Caco-2 (cell line): Measurements from ENCODE around the gene ANO8. TPM values are rescaled to one million over a fixed set of nuclear protein-coding genes. Genes with fewer than 3 reads are reported as not detected.
"Not testable (repeated sequence)": the region's sequence is repeated elsewhere in the genome, so short reads cannot be mapped to it uniquely, and the experiment has no call there.

Source experiments
- BruUV-seq: library from RNA; stranded (reverse); fragments of 400-500 nt; replicated peaks from 2 replicates; lab custom pipeline; 2021; lab: Mats Ljungman, UMichigan
- CTCF ChIA-PET: fragments of 300-600 bp; sonication (Branson Sonifier 250); formaldehyde crosslinking; loops from one replicate; lab custom pipeline; 2022; ENCODE audit warnings: antibody characterized with exemption; lab: Charles Lee
- POLR2A ChIA-PET: fragments of 300-600 bp; sonication (Branson Sonifier 250); formaldehyde crosslinking; loops from one replicate; lab custom pipeline; 2022; ENCODE audit warnings: antibody characterized with exemption; lab: Charles Lee
- DNase-seq, 2 experiments: peaks; one replicate each; pipeline versions ENCODE4 v3.0.0 to v3.0.0-alpha.2; 2020 to 2022
- H3K27me3 ChIP-seq: replicated peaks from 2 replicates; pipeline ENCODE4 v1.6.0; 2011; ENCODE audit warnings: low read length; ENCODE audit not compliant: control insufficient read depth, insufficient read depth
- H3K36me3 ChIP-seq: 2 replicates; pipeline ENCODE4 v1.5.1; 2011; ENCODE audit warnings: low read length; ENCODE audit not compliant: control insufficient read depth, insufficient read depth
- H3K4me1 ChIP-seq: fragments of 250-450 bp; sonication (Bioruptor Pico); 2 replicates; pipeline ENCODE4 v1.5.1; 2020; ENCODE audit warnings: mild to moderate bottlenecking
- H3K4me3 ChIP-seq: 2 replicates; pipeline ENCODE4 v1.5.1; 2011; ENCODE audit warnings: low read depth, mild to moderate bottlenecking, control low read depth, low read length
- H3K9me3 ChIP-seq: fragments of 250-450 bp; sonication (Bioruptor Pico); 2 replicates; pipeline ENCODE4 v1.5.1; 2020; ENCODE audit warnings: mild to moderate bottlenecking, moderate library complexity
- H3K27ac Mint-ChIP-seq: one replicate; pipeline ENCODE4 v1.8.0; 2022; ENCODE audit warnings: mixed read lengths; ENCODE audit not compliant: unreplicated experiment
- H3K27me3 Mint-ChIP-seq: one replicate; pipeline ENCODE4 v1.8.0; 2022; ENCODE audit warnings: mixed read lengths; ENCODE audit not compliant: insufficient read depth, unreplicated experiment
- H3K36me3 Mint-ChIP-seq: one replicate; pipeline ENCODE4 v1.8.0; 2022; ENCODE audit warnings: mild to moderate bottlenecking, mixed read lengths; ENCODE audit not compliant: insufficient read depth, unreplicated experiment
- H3K4me1 Mint-ChIP-seq: one replicate; pipeline ENCODE4 v1.8.0; 2022; ENCODE audit warnings: low read depth, mixed read lengths; ENCODE audit not compliant: unreplicated experiment
- H3K4me3 Mint-ChIP-seq: one replicate; pipeline ENCODE4 v1.8.0; 2022; ENCODE audit warnings: mild to moderate bottlenecking, moderate library complexity, mixed read lengths; ENCODE audit not compliant: unreplicated experiment
- H3K9me3 Mint-ChIP-seq: one replicate; pipeline ENCODE4 v1.8.0; 2022; ENCODE audit warnings: mixed read lengths; ENCODE audit not compliant: unreplicated experiment
- intact Hi-C: fragments of 100-400 bp; cut with micrococcal nuclease; formaldehyde crosslinking; loops from one replicate; pipeline ENCODE4 v1.10.0; 2022; ENCODE audit not compliant: unreplicated experiment
- total RNA-seq: library from RNA; stranded (reverse); gene quantifications from 2 replicates; pipeline ENCODE4 v1.2.3, GENCODE V29; 2022
- TF ChIP-seq, protein P1 (sequence below), 2 experiments: fragments of 200-600 bp in 1 of 2; IDR thresholded peaks; 1 replicate in 1 of 2; 2 replicates in 1 of 2; pipeline versions ENCODE4 v1.5.1 to v1.8.0; 2011 to 2022; ENCODE audit warnings: antibody characterized with exemption in 1 of 2, control low read depth in 1 of 2, inconsistent platforms in 1 of 2, low read depth in 1 of 2, low read length in 1 of 2, mild to moderate bottlenecking in 1 of 2, moderate library complexity in 1 of 2; ENCODE audit not compliant: insufficient read depth in 1 of 2, severe bottlenecking in 1 of 2, unreplicated experiment in 1 of 2

The ANO8 gene
- total RNA-seq, 1 experiment from 2014 or later, result 11.5 TPM

DNA sequence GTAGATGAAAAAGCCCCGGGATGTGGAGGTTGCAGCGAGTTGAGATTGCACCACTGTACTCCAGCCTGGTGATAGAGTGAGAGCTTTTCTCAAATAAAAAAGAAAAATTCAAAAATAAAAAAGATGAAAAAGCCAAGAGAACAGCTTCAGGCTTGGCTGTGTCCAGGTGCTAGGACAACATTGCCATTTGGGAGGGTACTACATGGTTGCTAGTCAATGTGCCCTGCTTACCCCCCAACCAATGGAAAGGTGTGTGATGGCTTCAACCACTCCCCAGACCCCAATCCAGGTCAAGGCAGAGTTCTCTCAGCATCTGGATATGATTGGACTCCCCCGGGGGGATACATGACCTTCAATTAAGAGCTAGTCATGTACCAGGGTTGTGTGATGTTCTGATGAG is 55.2 kb downstream of the ANO8 start:
- TF ChIP-seq, protein P1, sequence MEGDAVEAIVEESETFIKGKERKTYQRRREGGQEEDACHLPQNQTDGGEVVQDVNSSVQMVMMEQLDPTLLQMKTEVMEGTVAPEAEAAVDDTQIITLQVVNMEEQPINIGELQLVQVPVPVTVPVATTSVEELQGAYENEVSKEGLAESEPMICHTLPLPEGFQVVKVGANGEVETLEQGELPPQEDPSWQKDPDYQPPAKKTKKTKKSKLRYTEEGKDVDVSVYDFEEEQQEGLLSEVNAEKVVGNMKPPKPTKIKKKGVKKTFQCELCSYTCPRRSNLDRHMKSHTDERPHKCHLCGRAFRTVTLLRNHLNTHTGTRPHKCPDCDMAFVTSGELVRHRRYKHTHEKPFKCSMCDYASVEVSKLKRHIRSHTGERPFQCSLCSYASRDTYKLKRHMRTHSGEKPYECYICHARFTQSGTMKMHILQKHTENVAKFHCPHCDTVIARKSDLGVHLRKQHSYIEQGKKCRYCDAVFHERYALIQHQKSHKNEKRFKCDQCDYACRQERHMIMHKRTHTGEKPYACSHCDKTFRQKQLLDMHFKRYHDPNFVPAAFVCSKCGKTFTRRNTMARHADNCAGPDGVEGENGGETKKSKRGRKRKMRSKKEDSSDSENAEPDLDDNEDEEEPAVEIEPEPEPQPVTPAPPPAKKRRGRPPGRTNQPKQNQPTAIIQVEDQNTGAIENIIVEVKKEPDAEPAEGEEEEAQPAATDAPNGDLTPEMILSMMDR (IDR thresholded peaks at IDR 0.05; ENCODE audit: insufficient read depth in 1 of 2, low read depth in 1 of 2, low read length in 1 of 2, severe bottlenecking in 1 of 2, unreplicated experiment in 1 of 2), result no peak
- no peak for DNase-seq
- Mint-ChIP-seq H3K27me3 (no peaks in the 10 kb centered on the region), H3K4me3 (no peak overlapping the region), H3K27ac (no peak overlapping the region), H3K36me3 (peaks cover 54% of the 10 kb centered on the region), H3K9me3 (no peaks in the 10 kb centered on the region), H3K4me1 (no peaks in the 10 kb centered on the region)
- no TSS peak for BruUV-seq
- intact Hi-C loops, result no loop called here
- Histone ChIP-seq H3K4me3 (no peak overlapping the region), H3K9me3 (no peaks in the 10 kb centered on the region), H3K27me3 (no peaks in the 10 kb centered on the region), H3K4me1 (no peaks in the 10 kb centered on the region), H3K36me3 (no peaks in the 10 kb centered on the region; the same call in 1 of the 2 replicates)
- CTCF ChIA-PET, result no interaction called here
- POLR2A ChIA-PET, result interaction anchor here (0.6 kb wide), 1 partner anchor 32 kb away, joined by 3 read pairs; no protein-coding TSS in a partner anchor

DNA sequence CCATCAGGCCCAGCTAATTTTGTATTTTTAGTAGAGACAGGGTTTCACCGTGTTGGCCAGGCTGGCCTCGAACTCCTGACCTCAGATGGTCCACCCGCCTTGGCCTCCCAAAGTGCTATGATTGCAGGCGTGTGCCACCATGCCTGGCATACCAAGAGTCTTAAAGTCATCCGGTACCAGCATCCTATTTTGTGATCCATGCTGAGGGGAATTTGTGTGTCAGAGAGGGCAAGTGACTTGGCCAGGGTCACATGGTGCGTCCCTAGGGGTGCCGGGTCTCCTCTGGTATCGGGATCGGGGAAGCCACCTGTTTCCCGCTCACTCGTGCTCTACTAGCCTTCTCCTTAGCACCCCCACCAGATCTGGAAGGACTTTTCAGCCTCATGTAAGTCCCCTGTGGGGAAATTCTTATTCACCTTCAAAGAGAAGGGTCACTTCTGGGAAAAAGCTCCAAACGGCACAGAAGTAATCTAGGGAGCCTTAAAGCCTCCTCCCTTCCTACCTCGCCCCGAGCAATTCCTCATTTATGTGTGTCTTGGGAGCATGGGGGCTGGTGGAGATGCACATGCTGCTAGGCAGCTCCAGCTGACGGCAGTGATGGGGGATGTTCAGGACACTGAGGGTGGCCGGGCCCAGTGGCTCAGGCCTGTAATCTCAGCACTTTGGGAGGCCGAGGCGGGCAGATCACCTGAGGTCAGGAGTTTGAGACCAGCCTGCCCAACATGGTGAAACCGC is 59.0 kb downstream of the ANO8 start:
- TF ChIP-seq, protein P1 (IDR thresholded peaks at IDR 0.05; ENCODE audit: insufficient read depth in 1 of 2, low read depth in 1 of 2, low read length in 1 of 2, severe bottlenecking in 1 of 2, unreplicated experiment in 1 of 2), result no peak
- ChIA-PET POLR2A (no interaction called here), CTCF (no interaction called here)
- Mint-ChIP-seq H3K27ac (no peak overlapping the region), H3K4me3 (no peak overlapping the region), H3K9me3 (no peaks in the 10 kb centered on the region), H3K4me1 (no peaks in the 10 kb centered on the region), H3K27me3 (no peaks in the 10 kb centered on the region), H3K36me3 (peaks cover 57% of the 10 kb centered on the region)
- Histone ChIP-seq H3K4me3 (no peak overlapping the region), H3K27me3 (no peaks in the 10 kb centered on the region), H3K4me1 (no peaks in the 10 kb centered on the region), H3K9me3 (no peaks in the 10 kb centered on the region), H3K36me3 (no peaks in the 10 kb centered on the region; the same call in 1 of the 2 replicates)
- intact Hi-C loops, result no loop called here
- no peak for DNase-seq
- BruUV-seq, result no TSS peak

DNA sequence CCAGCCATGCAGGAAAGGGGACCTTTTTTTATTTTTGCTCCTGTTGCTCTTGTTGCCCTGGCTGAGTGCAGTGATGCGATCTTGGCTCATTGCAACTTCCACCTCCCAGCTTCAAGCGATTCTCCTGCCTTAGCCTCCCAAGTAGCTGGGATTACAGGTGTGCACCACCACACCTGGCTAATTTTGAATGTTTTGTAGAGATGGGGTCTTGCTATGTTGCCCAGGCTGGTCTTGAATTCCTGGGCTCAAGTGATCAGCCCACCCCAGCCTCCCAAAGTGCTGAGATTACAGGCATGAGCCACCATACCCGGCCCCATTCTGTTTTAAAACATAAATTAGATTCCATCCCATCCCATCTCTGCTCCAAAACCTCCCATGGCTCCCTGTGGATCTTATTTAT is 59.8 kb downstream of the ANO8 start:
- intact Hi-C loops, H3K36me3 ChIP-seq, POLR2A ChIA-PET: not testable (repeated sequence)

More for the DNA sequence above, 59.8 kb downstream of the ANO8 start:
- H3K4me3 ChIP-seq, H3K9me3 ChIP-seq, H3K4me1 Mint-ChIP-seq, CTCF ChIA-PET, H3K27ac Mint-ChIP-seq, H3K27me3 ChIP-seq, H3K9me3 Mint-ChIP-seq, BruUV-seq, H3K27me3 Mint-ChIP-seq, DNase-seq, H3K4me3 Mint-ChIP-seq, H3K4me1 ChIP-seq: not testable (repeated sequence)
- H3K36me3 Mint-ChIP-seq, result peaks cover 64% of the 10 kb centered on the region

Other genes starting within 250 kb of the ANO8 start
- 20.2 and 20.7 TPM in 2 replicates for gene USE1, start 119.5 kb downstream of the ANO8 start, total RNA-seq
- gene OCEL1, start 108.6 kb downstream of the ANO8 start, total RNA-seq, result 14.9 and 20.3 TPM in 2 replicates
- 94.4 and 96.5 TPM in 2 replicates for gene NR2F6, start 88.9 kb downstream of the ANO8 start, total RNA-seq
- gene USHBP1, start 70.1 kb downstream of the ANO8 start, total RNA-seq, result not detected in 2 replicates
- 91.7 and 98.8 TPM in 2 replicates for gene BABAM1, start 67.4 kb downstream of the ANO8 start, total RNA-seq
- 14.3 and 17.4 TPM in 2 replicates for gene ANKLE1, start 53.0 kb downstream of the ANO8 start, total RNA-seq
- 9.4 and 11.3 TPM in 2 replicates for gene ABHD8, start 31.4 kb downstream of the ANO8 start, total RNA-seq
- gene MRPL34, start 29.0 kb downstream of the ANO8 start, total RNA-seq, result 78.9 and 88.5 TPM in 2 replicates
- 43.8 and 55.6 TPM in 2 replicates for gene DDA1, start 25.3 kb downstream of the ANO8 start, total RNA-seq
- 50.1 and 50.7 TPM in 2 replicates for gene GTPBP3, start 2.7 kb upstream of the ANO8 start, total RNA-seq
- gene PLVAP, start 42.5 kb upstream of the ANO8 start, total RNA-seq, result not detected in 2 replicates
- gene CCDC194, start 59.3 kb upstream of the ANO8 start, total RNA-seq, result 1.0 and 1.3 TPM in 2 replicates
- gene BST2, start 70.8 kb upstream of the ANO8 start, total RNA-seq, result 94.3 and 98.4 TPM in 2 replicates
- gene MVB12A, start 85.2 kb upstream of the ANO8 start, total RNA-seq, result 36.7 and 37.6 TPM in 2 replicates
- 0.37 TPM in 1 of 2 replicates, not detected in the other for gene TMEM221, start 113.8 kb upstream of the ANO8 start, total RNA-seq
- not detected in 2 replicates for gene NXNL1, start 126.1 kb upstream of the ANO8 start, total RNA-seq
- 3.7 and 3.9 TPM in 2 replicates for gene SLC27A1, start 135.7 kb upstream of the ANO8 start, total RNA-seq
- gene PGLS, start 176.8 kb upstream of the ANO8 start, total RNA-seq, result 69.2 and 69.7 TPM in 2 replicates
- gene COLGALT1, start 220.8 kb upstream of the ANO8 start, total RNA-seq, result 80.1 and 81.9 TPM in 2 replicates